ENCODE data around the gene DNAH3.

GRCh38 chr16:21125191-21125590 lies 25.5 kb downstream of the DNAH3 start:
- TF ChIP-seq CTCF (IDR thresholded peaks at IDR 0.05; ENCODE audit: low read depth, low read length): no peak
- no peak for TF ChIP-seq EZH2phosphoT487 (IDR thresholded peaks at IDR 0.05; ENCODE audit: low read depth)
